HG03439 (cell line): ENCODE data around the gene TCF25.
"Not testable (repeated sequence)": the region's sequence is repeated elsewhere in the genome, so short reads cannot be mapped to it uniquely, and the experiment has no call there.

Experiments
- ATAC-seq: cut with Tn5 transposase; IDR thresholded peaks from one replicate; pipeline ENCODE4 v1.9.1; 2021; ENCODE audit warnings: mild to moderate bottlenecking, moderate library complexity; ENCODE audit not compliant: unreplicated experiment

The TCF25 gene

DNA sequence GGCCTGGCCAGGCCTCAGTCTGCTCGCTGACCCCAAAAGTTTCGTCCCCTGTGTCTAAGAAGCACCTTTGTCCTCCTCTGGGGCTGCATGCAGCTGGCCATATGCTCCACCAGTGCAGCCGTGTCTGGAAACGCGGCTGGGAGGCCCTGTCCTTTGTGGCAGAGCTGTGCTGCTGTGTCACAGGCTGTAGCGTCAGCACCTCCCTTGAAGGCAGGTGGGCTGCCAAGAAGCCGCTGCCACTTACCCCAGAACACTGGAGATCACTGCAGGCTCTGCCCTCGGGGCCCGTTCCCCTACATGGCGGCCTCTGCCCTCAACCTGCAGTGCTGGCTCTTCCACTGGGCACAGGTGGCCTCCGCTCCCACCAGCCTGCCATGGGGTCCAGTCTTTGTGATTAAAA is 29.6 kb downstream of the TCF25 start:
- no peak for ATAC-seq

DNA sequence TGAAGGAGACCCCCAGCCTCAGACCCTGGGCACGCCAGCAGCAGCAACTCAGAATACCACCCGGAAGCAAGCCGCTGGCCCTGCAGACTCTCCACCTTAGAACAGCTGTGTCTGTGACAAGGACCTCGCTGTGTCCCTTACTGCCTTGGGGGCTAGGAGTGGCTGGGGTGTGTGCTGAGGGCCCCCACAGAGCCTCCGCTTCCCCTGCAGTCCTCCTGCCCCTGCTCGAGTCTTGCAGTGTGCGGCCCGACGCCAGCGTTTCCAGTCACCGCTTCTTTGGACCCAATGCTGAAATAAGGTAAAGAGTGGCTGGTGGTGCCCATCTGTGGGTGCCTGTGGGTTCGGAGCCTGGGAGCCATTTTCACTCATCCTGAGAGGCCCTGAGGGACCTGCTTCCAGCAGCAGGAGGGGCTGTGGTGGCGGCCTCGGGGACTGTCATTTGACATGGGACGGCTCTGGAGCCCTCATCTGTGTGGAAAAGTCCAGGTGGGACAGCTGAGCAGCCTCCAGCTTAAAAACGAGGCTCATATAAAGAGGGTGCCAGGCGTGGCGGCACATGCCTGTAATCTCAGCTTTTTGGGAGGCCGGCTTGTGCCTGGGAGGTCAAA is 30.6 kb downstream of the TCF25 start:
- no peak for ATAC-seq

DNA sequence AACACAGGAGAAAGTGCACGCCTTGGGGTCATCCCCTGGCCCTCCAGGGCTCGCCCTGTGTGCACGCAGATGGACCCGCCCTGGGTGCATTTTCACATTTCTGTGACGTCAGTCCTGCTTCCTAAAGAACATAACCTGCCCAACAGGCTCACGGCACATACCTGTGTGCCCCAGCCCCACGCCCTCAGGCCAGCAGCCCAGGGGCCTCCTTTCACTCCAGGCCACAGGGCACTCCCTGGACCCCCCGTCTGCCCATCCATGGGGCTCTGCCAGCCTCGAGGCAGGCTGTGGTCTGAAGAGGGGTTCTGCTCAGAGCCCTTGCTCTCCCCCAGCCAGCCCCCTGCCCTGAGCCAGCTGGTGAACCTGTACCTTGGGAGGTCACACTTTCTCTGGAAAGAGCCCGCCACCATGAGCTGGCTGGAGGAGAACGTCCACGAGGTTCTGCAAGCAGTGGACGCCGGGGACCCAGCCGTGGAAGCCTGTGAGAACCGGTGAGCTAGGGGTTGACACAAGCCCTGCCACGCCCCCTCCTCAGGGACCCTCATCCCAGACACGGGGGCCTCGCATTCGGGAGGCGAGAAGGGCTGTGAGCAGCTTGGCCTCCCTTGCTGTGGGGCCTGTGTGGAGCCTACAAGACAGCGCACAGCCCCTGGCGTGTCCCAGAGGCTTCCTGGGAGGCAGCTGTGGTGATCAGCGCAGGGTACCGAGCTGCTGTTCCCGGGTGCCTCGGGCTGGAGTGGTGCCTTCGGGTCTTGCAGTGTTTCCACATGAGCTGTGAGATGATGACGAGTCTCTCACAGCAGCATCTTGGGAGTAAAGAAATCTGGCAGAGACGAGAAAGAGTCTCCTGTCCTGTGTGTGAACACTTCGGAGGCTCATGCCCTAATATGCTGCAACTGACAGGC is 31.5 kb downstream of the TCF25 start:
- ATAC-seq: no peak

DNA sequence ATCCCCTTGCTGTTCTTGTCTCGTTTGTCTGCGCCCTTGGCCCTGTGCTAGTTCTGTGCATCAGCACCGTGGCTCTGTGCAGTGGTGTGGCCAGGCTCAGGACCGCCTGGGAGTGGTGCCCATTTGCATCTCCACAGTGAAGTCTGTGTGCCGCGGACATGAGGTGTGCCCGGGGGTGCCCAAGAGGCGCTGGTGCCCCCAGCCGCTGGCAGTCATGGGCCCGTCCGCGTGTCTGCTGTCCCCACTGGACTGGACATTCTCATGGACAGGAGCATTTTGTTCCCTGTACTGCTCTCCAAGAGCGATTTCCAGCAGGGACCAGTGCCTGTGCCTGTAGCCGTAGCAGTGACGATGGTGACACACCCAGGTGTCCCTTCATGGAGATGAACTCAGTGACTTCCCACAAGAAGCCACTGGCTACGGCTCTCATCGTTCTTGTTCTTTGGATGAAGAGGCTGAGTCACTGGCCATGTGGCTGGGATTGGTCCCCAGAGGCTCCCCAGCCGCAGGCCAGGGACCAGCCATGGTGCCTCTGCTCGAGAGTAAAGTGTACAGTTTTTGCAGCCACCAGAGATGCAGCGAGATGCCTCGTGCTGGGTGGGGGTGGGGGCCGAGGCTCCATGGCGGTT is 32.2 kb downstream of the TCF25 start:
- no peak for ATAC-seq

DNA sequence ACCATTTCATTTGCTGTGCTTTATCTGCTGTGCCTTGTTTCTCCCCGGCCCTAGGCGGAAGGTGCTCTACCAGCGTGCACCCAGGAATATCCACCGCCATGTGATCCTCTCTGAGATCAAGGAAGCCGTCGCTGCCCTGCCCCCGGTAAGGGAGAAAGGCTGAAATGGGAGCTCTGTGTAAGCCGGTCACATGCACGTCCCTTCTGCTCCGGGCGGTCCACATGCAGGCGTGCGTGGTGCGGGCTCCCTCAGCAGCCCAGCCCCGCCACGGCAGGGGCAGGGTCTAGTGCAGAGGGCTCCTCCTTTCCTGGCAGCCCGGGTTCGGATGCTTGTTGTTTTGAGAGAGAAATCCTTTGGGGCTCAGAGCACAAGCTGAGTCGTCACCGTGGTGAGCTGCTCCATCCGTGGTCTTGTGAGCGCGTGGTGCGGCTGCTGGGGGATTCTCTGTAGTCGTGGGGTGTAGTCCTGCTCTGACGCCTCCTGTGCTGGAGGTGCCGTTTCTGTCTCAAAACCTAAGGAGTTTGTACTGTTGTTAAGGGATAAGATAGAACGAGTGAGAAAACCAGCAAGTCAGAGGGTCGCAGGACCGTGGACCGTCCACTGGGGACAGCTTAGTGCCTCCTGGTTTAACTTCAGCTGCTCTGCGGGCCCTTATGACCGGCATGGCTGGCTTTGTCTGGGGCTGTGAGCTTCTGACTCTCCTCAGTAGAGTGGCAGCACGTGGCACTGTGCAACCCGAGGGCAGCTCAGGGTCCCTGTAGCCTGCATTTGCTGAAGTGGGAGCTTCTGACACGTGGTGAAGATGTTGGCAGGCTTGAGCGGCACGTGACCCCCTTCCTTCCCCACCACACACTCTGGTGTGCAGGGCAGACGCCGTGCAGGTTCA is 33.0 kb downstream of the TCF25 start:
- no peak for ATAC-seq

DNA sequence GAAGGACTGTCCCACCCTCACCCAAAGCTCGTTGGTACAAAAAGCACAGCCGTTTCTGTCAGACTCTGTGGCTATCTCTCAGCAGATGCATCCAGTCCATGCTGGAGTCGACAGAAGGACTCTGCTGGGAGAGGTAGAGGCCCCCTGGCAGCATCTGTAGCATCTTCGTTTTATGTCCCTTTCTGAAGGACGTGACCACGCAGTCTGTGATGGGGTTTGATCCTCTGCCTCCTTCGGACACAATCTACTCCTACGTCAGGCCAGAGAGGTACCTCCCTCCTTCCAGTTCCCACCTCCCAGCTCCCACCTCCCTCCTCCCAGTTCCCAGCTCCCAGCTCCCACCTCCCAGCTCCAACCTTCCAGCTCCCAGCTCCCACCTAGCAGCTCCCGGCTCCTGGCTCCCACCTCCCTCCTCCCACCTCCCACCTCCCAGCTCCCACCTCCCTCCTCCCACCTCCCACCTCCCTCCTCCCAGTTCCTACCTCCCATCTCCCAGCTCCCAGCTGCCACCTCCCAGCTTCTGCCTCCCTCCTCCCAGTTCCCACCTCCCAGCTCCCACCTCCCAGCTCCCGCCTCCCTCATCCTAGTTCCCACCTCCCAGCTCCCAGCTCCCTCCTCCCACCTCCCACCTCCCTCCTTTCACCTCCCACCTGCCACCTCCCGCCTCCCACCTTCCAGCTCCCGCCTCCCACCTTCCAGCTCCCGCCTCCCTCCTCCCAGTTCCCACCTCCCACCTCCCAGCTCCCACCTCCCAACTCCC is 33.8 kb downstream of the TCF25 start:
- no peak for ATAC-seq

DNA sequence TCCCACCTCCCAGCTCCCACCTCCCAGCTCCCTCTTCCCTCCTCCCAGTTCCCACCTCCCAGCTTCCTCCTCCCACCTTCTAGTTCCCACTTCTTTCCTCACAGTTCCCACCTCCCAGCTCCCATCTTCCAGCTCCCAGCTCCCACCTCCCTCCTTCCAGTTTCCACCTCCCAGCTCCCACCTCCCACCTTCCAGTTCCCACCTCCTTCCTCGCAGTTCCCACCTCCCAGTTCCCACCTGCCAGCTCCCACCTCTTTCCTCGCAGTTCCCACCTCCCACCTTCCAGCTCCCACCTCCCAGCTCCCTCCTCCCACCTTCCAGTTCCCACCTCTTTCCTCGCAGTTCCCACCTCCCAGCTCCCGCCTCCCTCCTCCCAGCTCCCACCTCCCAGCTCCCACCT is 34.8 kb downstream of the TCF25 start:
- ATAC-seq: no peak

DNA sequence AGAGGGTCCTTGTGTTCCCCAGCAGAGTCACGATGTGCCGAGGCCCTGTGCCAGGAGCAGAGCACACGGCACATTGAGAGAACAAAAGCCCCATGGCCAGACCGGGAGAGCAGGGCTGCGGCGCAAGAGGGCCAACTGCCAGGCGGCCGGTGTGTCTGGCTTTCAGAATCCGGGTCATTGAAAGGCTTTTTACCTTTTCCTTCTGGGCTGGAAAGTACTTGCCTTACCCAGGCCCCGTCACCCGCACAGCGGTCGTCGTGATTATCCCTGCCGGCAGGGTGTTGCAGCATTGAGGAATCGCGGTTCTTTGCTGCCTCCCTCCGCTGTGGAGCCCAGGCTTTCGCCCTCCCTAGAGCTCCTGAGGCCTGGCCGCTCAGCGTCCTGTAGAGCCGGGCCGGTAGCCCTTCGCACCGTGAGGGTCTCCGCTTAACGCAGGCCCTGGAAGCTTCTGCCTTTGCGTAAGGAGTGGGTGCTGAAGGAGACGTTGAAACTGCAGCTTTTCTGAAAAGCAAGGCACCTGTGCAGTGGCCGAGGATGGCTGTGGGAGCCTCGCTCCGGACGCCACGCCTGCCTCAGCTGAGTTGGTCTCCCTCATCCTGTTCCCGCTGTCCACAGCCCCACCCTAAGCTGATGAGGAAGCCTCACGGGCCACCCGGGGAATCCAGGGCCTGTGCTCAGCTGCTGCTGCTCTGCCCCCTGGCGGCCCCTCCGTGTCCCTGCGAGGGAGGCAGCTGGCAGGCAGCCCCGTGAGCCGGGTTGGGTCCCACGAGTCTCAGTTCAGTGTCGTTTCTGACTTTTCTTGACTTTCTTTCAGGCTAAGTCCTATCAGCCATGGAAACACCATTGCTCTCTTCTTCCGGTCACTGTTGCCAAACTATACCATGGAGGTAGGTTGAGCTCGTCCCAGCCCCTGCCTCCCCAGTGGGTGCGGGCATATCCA is 36.7 kb downstream of the TCF25 start:
- no peak for ATAC-seq

DNA sequence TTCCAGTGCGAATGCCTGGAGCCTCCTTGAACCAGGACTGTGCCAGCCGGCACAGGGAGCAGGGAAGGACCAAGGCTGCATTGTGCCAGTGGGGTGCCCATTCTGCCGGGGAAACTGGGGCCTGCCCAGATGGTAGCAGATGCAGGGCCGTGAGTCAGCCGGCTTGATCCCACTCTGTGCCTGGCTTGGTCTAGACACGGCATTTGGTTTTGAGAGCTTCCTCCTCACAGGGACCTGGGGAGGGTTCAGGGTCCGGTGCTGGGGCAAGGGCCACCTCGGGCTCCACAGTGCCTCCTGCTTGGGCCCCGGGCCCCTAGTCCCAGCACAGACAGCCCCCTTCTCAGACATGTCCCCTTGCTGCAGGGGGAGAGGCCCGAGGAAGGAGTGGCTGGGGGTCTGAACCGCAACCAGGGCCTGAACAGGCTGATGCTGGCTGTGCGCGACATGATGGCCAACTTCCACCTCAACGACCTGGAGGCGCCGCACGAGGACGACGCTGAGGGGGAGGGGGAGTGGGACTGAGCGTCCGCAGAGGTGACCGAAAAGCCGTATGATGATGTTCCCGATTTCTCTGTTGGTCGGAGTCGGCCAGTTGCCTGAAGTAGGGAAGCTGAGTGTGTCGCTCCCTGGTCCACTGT is 37.4 kb downstream of the TCF25 start:
- ATAC-seq: no peak

DNA sequence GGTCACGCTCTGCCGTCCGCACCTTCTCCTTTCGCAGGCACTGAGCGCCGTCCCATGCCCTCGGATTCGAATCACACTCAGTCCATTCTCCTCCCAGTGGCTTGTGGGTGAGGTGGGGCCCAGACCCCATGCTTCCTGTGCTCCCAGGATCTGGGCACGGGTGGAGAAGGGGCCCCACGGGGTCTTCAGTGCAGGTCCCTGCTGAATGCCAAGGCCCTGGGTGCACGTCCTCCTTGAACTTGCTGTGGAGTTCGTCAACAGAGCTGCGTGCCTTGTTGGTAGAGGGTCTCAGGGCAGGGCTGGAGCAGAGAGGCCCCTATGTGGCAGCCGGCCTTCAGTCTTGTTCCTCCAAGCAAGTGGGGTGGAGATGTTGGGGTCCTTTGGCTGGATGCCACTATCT is 38.0 kb downstream of the TCF25 start:
- no peak for ATAC-seq

DNA sequence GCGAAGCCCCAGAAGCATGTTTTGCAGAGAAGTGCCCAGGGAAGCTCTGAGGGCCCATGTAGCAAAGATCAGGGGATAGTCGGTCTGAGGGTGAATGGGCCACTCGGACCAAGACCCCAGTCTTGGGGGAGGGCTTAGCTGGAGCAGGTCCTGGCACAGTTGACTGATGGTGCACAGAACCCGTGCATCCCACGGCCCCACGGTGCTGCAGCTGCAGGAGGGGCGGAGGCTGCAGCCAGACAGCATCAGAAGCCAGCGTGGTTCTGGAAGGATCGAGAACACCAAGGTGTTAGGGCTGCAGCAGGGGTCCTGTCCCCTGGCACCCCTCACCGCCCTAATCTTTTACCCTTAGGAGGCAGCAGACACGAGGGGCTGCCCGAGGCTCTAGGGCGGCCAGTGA is 38.8 kb downstream of the TCF25 start:
- no peak for ATAC-seq

DNA sequence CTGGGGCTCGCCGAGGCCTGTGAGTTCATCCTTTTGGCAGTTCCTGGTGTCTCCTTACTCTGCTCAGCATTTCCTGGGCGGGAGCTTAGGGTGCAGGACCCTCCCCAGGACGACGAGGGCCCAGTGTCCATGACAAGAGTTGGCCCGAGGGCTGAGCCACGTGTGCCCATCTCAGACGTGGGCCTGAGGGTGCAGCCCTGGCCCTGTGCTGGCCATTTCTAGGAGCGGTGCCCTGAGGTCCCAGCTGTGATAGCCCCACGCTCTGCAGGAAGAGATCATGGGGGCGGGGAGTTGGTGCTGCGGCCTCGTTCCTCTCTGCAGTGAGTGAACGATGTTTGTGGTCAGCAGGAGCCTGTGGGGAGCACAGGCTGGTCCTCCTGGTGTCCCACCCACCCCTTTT is 39.2 kb downstream of the TCF25 start:
- no peak for ATAC-seq

DNA sequence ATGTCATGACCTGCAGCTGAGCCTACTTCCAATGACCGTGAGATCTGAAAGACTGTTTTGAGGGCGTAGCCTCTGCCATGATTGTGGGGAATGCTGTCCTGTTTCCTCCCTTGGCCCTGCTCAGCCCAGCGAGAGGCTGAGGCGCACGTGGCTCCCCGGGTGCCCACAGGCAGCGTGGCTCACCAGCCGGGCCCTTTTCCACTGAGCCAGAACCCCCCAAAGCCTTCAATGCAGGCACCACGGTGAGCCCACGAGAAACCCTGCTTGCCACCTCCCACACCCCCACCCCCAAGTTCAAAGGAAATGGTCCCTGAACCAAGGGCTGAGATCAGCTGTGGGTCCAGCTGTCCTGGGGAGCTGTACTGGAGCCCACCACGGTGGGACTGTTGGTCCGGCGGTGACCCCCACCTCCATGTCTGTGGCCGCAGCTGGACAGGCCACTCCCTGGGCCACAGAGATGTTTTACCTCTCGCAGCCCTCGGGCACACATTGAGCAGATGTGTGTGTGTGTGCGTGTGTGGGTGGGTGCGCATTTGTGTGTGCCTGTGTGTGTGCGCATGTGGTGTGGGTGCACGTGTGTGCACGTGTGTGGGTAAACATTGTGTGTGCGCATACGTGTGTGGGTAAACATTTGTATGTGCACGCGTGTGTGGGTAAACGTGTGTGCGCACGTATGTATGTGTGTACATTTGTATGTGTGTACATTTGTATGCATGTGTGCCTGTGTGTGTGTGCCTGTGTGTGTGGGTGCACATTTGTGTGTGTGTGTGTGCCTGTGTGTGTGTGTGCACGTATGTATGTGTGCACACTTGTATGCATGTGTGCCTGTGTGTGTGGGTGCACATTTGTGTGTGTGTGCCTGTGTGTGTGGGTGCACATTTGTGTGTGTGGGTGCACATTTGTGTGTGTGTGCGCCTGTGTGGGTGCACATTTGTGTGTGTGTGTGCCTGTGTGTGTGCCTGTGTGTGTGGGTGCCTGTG is 40.3 kb downstream of the TCF25 start:
- no peak for ATAC-seq

DNA sequence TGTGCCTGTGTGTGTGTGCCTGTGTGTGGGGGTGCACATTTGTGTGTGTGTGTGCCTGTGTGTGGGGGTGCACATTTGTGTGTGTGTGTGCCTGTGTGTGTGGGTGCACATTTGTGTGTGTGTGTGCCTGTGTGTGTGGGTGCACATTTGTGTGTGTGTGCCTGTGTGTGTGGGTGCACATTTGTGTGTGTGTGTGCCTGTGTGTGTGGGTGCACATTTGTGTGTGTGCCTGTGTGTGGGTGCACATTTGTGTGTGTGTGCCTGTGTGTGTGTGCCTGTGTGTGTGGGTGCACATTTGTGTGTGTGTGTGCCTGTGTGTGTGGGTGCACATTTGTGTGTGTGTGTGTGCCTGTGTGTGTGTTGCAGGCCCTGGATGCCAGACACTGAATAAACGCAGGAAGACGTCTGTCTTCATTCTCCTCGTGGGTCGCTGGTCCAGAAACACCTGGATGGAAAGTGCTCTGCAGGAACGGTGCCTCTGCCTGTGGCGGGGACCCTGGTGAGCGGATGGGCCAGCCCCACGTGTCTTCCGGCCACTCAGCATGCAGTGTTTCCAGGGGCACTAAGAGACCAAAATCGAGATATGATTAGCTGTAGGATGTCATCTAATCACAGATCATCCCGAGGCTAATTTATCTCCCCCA is 41.4 kb downstream of the TCF25 start:
- not testable (repeated sequence) for ATAC-seq

DNA sequence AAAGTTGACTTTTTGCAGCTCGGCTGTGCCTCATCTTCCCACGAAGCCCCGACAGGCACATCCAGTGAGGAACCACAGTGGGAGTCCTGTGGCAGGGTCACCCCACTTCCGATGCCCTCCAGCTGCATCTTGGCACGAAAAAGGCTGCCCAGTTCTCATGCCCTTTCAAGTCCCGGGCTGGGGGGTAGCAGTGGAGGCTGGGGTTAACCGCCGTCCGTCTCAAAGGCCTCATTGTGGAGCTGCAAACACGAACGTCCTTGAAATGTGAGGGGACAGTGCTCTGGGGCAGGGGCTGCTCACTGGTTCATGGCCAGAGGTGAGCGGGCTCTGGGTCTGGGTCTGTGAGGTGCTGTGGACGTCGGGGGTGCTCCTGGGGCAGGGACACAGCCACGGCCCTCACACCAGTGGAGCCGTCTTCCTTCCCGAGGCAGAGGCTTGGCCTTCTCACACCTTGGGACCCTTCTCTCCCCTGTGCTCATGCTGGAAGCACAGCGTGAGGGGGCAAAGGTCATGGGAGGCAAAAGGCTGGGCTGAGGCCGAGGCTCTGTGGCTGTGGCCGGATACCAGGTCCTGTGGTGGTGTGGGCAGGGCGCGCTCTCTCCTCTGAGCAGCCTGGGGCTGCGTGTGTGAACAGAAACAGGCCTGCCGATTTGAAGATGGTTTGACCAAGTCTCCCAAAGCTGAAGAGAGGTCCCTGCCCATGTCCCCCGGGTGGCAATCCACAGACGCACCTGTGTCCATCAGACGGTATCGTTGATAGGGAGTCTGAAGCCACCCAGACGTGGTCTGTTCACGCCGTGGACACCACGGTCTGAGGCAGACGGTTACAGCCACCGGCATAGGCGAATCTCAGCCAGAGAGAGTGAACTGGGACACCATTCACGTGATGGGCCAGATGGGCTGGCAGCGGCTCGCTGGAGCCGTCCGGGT is 42.2 kb downstream of the TCF25 start:
- ATAC-seq: no peak
